NOMO-1 treated with DMSO at 0.1 percent for 48 hours (cell line): ENCODE measurements around the gene WNK2.
A peak's percentile ranks its signal among the peaks of the same experiment; 100 is the strongest.

ENCODE experiments used
- DNase-seq: peaks from one replicate; lab custom pipeline; 2025; ENCODE audit not compliant: unreplicated experiment; lab: John Stamatoyannopoulos, UW

The WNK2 gene

DNA sequence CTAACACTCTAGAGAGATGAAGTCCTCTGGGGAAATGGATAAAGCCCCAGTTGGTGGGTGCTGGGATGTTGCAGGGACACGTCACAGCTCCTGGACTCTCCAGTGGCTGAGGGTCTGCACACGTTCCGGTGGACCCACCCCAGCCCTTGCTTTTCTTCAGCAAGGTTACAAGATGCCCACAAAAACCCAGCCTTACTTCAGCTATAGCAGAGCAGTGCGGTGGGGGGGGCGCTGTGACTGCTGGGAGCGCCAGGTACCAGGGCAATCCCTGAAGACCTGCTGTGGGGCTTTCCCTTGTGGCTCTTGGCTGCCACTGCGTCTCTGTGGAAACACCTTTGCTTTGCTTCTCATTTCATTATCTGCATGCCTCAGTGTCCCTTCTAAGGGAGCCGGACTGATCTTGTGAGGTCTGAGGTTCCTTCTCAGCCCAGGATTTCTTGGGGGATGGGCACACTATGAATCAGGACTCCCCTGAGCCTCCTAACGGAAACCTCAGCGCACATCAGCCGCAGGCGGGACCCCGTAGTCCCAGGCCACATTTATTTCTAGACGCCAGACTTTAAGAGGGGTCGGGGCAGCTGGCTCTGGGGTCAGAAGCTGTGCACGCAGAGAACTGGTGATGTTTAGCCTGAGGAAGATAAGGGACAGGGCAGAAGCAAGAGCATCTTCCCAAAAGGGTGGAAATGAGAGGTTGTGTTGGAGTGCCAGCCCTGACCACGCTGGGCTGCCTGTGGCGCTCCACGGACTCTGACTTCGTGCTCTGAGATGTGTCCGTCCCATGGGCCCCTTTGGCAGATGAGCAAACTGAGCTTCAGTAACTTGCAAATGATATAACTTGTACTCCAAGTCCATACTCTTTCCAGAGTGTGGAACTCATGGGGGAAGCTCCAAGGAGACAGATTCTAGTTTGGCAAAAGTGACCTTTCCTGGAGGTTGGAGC, 106.8 kb downstream of the WNK2 start:
- DNase-seq = no peak

DNA sequence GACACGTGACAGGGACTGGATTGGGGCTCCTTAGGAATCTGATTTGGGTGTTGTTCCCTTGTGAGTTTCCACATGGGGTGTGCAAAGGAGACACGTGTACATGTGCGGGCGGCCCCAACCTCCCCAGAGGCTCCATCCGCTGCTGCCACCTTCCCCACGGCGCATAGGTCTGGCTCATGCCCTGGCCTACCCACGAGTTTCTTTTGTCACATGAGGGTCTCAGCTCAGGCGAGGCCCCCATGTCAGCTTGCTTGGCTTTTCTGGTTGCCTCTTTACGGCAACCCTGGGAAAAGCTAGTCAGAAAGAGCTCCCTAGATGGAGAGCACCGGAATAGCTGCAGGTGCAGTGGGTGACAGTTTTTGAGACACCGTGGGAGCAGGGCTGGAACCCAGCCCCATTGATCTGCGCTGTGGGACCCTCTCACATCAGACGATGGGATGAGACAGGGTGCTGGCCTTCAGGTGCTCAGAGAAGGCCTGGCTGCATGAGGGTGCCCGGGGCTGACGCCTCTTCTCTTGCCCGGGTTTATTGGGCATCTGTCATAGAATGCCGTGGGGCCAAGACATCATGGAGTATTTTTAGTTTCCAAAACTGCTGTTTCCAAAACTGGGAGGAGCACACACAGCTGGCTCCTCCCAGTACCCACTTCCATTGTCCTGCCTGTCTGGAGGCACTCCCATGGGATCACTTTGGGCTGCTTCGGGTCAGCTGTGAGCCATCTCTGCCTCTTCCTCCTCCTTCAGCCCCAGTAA, 107.8 kb downstream of the WNK2 start:
- DNase-seq = no peak

DNA sequence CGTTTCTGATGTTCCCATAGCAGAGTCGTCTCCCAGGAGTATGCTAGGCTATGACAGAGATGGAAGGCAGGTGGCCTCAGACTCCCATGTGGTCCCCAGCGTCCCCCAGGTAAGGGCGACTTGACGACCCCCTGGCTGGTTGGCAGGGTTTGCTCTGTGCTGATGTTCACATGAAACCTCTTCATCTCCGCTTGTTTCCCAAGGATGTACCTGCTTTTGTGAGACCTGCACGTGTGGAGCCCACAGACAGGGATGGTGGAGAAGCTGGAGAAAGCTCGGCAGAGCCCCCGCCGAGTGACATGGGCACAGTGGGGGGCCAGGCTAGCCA, 108.3 kb downstream of the WNK2 start:
- no peak for DNase-seq

DNA sequence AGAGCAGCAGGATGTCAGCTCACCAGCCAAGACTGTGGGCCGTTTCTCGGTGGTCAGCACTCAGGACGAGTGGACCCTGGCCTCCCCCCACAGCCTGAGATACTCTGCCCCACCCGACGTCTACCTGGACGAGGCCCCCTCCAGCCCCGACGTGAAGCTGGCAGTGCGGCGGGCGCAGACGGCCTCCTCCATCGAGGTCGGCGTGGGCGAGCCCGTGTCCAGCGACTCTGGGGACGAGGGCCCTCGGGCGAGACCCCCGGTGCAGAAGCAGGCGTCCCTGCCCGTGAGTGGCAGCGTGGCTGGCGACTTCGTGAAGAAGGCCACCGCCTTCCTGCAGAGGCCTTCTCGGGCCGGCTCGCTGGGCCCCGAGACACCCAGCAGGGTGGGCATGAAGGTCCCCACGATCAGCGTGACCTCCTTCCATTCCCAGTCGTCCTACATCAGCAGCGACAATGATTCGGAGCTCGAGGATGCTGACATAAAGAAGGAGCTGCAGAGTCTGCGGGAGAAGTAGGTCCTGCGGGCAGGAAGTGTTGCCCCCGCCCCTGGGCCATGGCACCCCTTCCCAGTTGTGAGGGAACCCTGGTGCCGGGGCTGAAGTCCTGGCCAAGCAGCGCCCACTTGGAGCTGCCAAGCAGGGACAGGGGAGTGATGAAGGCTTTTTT, 108.9 kb downstream of the WNK2 start:
- DNase-seq = no peak

DNA sequence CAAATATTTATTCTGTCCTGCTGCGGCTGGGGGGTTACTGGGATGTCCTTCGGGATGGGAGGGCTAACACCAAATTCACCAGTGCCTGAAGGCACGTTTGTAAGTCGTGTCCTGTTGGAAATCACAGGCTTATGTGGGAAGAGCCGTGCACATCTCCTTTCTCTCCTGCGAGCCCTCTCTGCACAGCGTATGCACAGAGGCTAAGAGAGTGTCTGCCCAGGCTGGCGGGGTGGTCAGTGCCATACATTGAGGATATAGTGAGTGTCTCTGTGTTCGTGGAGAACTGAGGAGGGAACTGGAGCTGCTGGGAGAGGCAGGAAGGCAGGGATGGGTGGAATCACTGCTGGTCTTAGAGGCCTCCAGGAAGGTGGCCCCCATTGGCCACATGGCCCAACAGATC, 110.1 kb downstream of the WNK2 start:
- DNase-seq = no peak

DNA sequence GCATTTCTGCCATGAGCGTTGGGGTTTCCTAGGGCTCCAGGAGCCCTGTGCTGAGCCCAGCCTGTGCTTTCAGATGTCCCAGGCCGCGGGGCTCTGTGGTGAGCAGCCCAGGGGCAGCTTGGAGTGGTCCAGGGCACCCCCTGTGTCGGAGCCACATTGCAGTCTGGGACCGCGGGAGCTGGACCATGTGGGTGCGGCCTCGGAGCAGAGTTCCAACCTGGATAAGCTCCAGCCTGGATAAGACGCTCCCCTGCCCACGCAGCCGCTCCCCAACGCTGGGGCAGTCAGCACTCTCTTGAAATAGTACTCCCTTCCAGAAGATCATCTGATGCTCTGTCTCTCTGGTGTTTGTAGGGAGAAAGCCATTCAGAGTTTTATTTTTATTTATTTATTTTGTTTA, 111.1 kb downstream of the WNK2 start:
- no peak for DNase-seq

DNA sequence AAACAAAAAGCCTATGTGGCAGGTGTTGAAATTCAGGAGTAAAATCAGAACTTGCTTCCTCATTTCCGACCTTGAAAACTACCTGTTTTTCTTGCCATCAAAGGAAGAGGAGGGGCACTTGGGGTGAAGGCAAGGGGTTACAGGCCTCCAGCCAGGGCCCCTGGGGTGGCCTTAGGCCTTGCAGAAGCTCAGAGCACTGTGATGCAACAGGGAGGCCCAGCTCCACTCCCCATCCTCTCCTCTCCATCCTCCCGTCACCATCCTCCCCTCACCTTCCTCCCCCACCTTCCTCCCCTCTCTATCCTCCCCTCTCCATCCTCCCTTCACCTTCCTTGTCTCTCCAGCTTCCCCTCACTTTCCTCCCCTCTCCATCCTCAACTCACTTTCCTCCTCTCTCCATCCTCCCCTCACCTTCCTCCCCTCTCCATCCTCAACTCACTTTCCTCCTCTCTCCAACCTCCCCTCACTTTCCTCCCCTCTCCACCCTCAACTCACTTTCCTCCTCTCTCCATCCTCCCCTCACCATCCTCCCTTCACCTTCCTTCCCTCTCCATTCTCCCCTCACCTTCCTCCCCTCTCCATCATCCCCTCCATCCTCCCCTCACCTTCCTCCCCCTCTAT, 111.6 kb downstream of the WNK2 start:
- DNase-seq = no peak

DNA sequence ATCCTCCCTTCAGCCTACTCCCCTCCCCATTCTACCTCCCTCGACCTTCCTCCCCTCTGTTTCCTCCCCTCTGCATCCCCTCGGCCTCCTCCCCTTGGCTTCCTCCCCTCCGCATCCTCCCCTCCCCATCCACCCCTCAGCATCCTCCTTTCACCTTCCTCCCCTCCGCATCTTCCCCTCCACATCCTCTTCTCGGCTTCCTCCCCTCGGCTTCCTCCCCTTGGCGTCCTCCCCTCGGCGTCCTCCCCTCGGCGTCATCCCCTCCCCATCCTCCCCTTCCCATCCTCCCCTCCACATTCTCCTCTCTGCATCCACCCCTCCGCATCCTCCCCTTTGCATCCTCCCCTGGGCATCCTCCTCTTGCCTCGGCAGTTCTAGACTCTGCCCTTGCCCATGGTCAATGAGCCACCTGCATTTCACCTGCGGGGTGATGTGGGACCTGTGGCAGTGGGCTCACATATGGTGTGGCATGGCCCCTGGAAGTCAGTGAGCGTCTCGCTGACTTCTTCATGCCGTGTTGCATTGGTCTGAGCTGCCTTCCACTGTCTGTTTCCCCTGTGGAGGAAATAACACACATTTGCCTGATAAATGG, 113.0 kb downstream of the WNK2 start:
- no peak for DNase-seq

DNA sequence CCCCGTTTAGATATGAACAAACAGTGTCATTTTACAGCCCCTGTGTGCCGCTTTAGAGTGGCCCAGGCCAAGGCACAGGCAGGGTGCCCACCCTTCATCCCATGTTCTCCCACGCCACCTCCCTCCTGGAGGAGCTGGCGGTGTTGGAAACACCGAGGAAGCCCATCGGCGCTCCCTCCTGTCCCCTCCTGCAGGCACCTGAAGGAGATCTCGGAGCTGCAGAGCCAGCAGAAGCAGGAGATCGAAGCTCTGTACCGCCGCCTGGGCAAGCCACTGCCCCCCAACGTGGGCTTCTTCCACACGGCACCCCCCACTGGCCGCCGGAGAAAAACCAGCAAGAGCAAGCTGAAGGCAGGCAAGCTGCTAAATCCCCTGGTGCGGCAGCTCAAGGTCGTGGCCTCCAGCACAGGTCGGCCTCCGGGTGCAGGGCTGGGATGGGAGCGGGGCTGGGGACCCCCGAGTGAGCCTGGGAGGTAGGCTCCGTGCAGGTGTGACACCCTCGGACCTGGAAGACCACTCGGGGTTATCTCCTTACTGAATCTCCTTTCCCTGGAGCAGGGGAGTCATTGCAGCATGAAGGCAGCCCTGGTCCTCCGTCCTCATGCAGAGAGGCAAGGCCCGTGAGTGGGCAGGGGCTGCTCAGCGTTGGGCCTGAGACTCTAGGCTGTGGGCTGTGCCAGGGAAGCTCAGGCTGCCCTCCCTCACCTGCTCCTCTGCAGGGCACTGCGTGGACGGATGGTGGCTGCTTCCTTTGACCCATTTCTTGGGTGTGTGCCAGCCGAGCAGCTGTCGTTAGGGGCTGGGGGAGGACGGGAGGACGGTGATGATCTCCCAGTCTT, 113.9 kb downstream of the WNK2 start:
- no peak for DNase-seq

DNA sequence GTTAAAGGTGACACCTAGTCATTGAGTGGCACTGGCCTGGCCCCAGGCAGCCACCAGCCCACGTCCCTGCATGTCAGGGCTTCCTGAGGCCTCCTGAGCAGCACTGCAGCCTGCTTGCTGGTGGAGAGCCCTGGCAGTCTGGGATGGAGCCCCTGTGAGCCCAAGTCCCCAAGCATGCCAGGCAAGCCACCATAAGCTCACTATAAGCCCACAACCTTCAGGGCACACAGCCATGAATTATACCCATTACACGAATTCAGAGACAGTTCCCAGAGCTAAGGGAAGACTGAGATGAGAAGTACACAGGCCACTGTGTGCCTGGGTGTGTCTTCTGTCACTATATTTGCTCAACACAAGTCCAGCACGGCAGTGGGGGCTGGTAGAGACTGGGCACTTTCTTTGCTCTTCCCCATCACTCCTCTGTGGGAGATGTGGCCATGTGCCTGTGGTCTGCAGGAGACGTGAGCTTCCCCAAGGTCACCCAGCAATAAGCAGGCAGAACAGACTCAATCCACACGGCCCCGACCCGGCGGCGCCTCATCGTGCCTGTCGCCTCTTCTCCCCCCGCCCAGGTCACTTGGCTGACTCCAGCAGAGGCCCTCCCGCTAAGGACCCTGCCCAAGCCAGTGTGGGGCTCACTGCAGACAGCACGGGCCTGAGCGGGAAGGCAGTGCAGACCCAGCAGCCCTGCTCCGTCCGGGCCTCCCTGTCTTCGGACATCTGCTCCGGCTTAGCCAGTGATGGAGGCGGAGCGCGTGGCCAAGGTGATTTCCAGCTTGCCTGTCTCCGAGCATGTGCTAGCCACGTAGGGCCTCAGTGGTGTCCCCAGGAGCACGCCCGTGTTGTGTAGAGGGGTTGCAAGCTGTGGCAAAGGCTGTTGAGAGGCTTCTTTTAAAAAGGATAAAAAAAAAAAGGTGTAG, 114.8 kb downstream of the WNK2 start:
- no peak for DNase-seq

DNA sequence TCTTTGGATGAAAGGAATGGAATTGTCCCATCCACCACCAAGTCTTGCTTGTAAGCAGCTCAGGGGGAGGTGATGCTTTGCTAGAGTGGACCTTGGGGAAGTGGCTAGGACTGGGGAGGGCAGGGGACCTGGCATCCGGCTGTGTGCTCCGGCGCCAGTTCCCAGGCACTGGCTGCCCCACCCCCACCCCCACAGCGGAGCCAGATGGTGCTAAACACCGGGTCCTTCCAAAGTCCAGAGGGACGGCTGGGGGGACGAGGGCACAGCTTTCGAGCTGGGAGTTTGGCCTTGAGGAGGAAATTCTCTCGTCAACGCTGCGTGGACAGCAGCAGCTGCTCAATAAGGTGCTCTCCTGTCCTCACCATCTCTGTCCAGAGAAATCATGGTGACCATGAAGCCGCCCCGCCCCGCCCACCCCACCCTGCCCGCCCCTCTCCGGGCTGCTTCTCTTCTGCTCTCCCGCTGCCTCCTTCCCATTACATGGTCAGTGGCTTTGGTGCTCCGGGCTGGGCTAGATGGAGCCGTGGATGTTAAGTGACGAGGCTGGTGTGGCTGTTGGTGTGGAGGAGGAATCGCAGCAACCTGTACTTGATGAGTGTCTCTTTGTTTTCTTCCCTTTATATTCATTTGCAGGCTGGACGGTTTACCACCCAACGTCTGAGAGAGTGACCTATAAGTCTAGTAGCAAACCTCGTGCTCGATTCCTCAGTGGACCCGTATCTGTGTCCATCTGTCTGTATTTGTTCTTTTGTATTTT, 115.7 kb downstream of the WNK2 start:
- no peak for DNase-seq

DNA sequence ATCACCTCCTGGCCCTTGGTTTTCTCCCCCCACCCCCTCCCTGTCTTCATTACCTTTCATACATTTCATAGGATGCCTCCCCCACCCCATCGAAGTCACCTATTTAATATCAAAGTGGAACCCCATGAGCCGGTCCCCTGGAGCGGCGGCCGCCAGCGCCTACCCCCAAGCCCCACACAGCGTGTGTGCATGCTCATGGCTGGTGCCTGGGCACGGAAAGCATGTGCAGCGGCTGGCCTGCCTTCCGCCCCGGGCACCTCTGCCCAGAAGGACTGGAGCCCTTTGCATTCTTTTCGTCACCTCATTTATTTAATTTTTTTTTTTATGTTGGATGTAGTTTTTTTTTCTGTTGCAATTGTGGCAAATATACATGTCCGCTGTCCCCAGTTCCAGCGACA, 116.2 kb downstream of the WNK2 start:
- no peak for DNase-seq

DNA sequence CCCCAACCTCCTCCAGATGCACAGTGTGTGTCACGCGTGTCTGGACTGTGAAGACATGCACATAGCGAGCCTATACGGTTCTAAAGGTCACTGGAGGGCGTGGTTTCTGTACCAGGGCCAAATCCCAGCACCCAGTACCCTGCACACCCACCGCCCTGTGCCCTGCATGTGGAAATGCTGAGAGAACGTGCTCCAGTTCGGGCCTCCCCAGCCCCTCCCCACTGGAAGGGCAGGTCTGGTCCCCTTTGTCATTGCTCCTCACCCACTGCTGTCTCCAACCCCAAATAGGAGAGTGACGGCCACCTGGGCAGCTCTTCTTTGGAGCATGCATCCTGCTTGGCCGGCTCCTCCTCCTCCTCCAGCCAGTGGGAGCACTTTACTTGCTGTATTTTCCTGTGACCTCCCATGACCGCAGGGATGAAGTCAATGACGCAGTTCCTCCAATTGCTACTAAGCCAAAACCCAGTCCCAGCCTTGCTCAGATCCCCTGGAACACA, 116.7 kb downstream of the WNK2 start:
- DNase-seq = no peak

DNA sequence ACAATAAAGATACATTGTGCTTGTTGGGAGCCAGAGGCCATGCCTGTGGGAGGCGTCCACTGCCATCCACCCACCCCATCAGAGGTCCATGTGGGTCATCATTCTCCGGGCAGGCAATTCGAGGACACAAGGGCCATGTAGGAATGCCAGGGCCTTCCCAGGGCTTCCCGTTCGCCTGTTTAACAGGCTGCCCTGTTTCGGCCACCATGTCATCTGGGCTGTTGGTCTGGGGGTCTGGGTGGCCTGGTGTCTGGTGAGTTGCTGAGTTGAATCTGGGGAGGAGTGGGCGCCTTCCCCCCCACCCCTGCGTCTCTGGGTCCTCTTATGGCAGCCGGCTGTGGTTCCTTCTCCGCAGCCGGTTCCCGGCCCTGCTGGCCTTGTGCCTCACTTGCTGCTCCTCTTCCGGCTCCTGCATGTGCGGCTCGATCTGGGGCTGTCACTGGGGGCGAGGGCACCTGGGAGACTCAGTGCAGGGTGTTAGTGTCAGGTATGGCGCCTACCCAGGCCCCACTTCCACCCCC, 117.4 kb downstream of the WNK2 start:
- no peak for DNase-seq

DNA sequence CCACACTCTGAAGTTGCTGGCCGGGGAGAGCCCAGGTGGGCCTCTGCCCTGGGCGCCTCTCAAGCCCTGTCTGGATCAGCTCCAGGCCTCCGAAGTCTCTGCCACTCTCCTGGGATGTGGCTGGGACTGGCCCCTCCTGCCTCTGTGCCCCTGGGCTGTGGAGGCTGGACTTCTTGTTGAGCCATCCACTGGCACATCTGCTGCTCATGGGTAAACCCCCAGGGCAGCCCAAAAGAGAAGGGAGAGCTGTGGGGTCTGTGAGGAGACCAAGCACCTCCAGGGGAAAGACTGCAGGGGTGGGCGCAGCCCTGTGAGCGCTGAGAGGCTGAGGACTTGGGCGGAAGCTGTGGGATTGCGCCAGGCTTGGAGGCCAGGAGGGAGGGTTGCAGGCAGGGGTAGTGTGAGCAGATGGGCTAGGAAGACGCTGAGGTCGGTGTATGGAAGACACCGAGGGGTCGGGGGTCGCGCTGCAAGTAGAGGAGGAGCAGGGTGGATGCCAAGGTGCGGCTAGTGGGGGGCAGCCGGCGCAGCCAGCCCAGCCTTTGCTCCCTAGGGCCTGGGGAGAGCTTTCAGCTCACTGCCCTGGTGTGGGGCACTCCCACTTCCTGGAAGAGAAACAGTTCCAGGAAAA, 118.1 kb downstream of the WNK2 start:
- no peak for DNase-seq

DNA sequence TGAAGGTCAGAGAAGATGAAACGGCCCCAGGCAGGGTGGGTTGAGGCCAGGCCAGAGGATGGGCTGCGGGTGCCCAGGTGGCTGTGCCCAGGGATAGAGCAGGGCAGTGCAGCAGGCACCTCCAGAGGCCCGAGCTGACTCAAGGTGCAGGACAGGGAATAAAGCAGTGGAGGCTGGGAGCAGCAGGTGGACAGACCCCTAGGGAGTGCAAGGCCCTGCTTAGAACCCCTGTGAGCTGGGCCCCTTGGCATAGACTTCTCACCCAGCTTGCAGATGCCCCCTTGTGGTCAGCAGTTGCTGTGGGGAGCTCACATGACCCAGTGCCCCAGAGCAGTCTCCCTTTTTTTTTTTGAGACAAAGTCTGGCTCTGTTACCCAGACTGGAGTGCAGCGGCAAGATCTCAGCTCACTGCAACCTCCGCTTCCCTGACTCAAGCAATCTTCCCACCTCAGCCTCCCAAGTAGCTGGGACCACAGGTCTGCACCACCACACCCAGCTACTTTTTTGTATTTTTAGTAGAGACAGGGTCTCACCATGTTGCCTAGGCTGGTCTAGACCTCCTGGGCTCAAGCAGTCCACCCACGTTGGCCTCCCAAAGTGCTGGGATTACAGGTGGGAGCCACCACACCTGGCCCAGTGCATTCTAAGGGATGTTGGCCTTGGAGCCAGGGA, 118.8 kb downstream of the WNK2 start:
- peak; percentile 59 for DNase-seq

DNA sequence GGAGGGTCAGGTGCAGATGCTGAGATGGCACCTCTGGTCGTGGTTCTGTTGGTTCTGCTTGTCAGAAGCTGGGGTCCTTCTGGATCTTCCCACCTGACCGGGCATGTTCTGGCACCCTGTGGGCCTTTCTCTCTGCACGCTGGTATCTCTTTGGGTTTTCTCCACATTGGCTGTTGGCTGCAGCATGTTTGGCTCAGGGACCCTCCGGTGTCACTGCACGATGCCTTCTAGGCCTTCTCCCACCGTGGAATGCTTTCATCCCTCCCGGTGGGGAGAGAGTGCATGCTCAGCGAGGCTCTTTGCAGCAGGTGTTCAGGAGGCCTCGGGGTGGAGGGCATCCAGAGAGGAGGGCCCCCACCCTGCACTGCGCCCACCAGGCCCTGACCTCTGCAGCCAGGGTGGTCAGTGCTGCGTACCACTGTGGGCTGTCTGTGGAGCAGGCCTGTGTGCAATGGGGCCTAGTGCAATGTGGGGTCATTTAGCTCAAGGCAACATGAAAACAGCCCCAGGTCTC, 119.4 kb downstream of the WNK2 start:
- no peak for DNase-seq
